NCI-H345 treated with DMSO at 0.1 percent for 48 hours (cell line): Measurements from ENCODE around the gene IGF2BP2.
"Not testable (repeated sequence)": the region's sequence is repeated elsewhere in the genome, so short reads cannot be mapped to it uniquely, and the experiment has no call there.

Experiments
- DNase-seq: peaks from one replicate; lab custom pipeline; 2025; ENCODE audit not compliant: unreplicated experiment; lab: John Stamatoyannopoulos, UW

IGF2BP2 gene

DNA sequence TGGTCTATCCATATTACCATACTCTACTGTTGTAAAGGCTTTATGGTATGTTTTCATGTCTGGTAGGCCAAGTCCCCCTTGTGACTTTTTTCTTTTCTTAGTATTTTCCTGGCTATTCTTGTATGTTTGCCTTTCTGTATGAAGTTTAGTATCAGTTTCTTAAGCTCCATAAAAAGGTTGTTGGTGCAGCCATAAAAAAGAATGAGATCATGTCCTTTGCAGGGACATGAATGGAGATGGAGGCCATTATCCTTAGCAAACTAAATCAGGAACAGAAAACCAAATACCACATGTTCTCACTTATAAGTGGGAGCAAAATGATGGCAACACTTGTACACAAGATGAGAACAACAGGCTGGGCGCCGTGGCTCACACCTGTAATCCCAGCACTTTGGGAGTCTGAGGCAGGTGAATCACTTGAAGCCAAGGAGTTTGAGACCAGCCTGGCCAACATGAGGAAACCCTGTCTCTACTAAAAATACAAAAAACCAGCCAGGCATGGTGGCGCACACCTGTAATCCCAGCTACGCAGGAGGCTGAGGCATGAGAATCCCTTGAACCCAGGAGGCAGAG, 13.7 kb upstream of the IGF2BP2 start:
- DNase-seq = not testable (repeated sequence)

GRCh38 chr3:185837414-185837813, 12.6 kb upstream of the IGF2BP2 start:
- no peak for DNase-seq

- DNase-seq = no peak
These were observed 7.1 kb upstream of the IGF2BP2 start for GRCh38 chr3:185831990-185832389.

GRCh38 chr3:185831195-185831594, 6.4 kb upstream of the IGF2BP2 start:
- no peak for DNase-seq

- no peak for DNase-seq
These were observed 5.4 kb upstream of the IGF2BP2 start for GRCh38 chr3:185830018-185830797.

DNA sequence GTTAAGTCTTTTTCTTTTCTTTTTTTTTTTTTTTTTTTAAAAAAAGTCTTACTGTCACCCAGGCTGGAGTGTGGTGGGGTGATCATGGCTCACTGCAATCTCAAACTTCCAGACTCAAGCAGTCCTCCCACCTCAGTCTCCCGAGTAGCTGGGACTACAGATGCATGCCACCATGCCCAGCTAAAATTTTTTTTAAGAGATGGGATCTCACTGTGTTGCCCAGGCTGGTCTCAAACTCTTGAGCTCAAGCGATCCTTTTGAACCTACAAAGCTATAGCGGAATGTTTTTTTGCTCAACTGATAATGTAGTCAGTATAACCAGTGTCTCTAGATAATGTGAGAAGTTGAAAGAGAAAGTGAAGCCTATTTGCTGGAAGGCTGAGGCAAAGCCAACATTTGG, 3.9 kb upstream of the IGF2BP2 start:
- DNase-seq = no peak

GRCh38 chr3:185827595-185828344, 2.9 kb upstream of the IGF2BP2 start:
- DNase-seq = no peak

DNA sequence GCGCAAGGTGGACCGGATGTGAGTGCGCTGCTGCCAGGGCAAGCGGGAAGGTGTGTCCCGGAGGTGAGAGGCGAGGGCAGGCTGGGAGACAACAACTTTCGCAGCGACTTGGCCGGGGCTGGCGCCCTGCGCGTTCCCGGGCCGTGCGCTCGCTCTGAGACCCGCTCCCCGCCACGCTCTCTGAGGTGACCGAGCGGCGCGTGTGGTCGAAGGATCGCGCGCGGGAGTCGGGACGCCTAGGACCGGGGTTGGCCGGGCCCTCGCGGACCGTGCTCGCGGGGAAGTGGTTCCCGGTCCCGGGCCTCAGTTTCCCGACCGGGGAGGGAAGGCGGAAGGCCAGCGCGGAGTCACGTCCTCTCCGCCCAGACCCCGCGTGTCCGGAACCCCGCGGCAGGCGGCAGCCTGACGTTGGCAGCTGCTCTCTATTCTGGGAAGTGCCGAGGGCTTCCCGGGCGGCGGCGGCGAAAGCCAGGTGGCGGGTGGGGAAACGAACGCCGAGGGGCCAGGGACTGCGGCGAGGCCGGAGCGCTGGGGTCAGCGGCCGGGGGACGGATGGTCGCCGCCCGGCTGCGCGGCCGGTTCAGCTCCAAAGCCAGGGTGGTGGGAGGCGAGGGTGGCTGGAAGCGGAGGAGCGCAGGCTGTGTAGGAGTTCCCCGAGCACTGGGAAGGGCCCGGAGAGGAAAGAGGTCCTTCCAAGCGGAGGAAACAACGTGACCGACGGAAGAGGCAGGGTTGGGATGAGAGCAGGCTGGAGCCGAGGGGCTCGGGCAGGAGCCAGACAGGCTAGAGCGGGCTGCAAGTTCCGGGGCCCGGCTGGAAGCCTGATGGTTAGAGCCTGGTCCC, 1.0 kb upstream of the IGF2BP2 start:
- peak; percentile 18 for DNase-seq

GRCh38 chr3:185824051-185825005, 514 bp downstream of the IGF2BP2 start:
- DNase-seq = no peak

DNA sequence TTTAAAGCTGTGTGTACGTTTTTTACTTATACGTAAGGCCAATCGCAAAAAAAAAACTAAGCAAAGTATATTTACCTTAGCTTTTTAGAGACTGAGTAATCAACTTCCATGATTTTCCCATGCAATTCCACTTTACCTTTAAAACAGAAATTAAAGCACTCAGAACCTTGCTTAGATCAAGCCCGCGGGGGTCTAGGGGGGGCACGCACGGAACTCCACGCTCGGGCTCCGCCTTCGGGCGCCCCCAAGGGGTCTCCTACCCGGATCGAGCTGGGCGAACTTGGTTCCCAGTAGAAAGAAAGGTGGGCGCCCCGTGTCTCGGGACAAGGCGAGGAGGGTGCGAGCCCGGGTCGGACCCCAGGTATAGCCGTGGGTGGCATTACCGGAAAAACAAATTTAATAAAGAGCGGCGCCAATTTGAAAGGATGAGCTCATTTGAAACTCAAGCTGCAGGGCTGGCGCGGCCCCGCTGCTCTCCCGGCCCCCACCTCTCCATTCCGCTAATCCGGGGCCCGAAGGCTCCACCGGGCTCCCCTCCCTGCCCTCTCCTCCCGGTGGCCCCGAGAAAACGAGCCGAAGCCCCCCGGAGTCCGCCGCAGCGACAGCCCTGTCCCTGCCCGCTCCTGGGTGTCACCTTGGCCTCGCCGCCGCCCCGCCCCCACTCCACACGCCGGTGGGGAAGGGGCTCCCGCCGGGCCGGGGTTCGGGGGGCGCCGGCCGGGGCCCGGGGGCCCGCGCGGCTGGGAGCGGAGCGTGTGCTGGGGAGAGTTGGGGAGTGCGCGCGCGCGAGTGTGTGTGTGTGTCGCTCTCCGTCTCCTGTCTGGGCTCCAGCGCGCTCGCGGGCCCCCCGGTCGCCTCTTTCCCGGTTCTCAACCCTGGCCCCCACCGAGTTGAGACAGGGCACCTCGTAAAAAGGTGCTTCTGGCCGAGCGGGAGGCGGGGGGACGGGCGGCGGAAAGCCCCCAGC, 1.5 kb downstream of the IGF2BP2 start:
- DNase-seq = no peak

DNA sequence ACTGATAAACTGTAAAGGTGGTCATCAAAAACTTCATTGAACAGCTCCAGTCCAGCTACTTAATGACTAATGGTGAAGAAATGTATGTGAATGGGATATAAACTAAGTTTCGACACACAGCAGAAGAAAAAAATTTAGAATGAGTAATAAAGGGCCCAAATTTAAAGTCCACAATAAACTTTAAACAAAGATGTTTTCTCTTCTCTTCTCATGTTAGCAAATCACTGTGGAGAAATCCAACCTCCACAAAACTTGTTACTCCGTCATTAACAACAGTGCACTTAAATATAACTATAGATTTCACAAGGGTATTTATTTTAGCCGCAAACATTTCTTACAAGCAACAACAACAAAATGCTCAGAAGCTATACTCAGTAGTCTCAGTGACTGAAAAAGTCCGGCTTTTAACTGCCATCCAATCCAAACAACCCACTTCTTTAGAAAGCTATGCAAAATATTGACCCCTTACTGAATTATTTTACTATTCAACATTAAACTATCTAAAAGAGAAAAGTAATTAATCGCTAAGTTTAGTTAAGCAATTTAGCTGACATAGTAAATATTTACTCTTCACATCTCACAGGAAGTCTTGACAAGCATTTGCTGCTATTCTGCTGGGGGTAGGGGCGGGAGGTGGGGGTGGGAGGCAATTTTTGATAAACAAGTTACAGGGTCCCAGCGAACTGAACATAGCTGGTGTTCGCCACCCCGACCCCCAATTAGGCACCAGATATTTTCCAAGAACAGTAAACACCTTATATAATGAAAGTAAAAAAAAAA, 2.4 kb downstream of the IGF2BP2 start:
- DNase-seq = no peak

DNA sequence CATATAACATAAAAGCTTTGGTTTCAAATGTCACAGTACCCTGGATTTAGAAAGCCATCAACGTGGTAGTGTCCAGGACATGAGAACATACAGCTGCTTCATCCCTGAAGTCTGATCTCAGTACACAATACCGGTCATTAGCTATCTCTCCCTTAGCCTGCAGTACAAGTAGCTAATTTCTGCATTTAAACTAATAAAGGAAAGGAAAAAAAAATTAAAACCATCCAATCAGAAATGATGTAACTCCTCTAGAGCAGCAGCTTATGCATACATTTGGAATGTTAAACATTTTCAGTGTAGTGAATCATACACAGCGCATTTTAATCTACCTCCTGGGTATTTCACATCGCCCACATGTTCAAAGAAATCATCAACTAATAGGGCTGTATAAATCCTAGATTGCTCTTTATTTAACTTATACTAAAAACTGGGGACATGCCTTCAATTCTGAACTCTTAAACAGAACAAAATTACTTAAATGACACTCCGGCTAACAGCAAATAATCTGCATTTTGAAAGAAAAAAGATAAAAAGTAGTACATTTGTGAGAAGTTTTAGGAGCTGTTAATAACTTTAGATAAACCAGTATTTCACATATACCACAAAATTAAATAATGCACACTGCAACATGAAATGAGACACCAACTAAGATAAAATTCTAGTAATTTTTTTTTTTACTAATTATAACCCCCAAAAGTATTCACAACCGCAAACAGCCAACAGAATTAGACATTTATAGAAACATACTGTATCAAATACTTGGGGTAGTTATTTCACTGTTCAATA, 3.7 kb downstream of the IGF2BP2 start:
- no peak for DNase-seq

DNA sequence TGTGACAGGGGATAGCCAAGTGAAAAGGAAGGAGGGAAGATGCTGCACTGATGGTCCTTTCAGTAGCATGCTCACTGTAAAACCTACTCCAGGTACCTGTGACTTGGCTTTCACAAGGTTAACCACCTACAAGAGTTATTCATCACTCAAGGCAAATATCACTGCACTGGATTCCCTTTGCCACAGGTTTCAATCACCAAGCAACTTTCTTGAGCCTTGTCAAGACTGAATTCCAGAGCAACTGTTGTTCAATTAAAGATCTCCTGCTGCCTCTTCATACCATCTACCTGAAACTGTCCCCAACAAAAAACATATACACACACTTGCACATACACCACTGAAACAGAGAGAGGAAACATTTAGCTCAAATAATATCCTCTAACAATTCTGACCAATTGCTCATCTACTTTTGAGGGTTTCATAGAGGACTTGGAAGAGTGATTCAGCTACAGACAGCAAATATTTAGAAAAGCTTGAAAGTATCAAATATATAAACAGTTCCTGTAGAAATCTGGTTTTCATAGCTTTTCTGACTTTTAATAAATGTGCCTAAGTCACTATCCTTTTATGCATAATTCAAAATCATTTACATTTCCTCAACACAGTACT, 6.5 kb downstream of the IGF2BP2 start:
- no peak for DNase-seq

DNA sequence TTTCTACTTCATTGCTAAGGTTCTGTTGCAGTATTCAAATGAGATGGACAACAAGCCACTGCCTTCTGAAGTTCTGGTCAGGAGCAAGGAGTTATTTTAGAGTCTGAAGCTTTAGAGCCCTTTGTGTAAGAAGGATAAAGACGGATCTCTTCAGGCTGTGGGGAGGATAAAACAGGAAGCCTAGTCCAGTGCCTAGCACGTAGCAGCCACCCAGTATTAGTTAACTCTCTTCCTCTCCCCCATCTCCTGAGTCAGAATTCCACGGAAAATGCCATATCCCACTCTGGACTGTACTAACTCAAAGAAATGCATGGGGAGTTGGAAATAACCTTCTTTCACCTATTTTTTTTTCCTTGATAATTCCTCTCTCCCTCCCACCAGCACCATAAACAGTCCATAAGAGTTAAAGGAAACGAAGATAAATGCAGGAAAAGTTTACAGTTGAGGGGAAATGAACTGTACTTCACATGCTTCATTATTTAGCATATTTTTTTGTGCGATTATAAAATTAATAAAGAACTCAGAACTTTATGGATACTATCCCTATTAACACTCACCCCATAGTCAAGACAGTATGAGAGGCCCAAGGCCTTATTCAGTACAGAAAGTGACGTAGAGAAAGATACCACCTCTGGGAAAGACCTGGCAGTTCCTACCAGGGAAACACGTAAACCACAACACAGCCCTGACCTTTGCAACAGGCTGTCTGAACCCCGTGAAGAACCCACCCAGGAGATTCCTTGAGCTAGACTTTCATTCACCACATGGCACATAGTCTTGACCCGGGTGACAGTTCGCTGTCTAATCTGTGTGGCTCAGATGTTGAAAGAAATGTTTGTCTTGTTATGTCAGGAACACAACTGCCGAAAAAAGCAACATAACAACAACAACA, 9.2 kb downstream of the IGF2BP2 start:
- no peak for DNase-seq

- DNase-seq = no peak
These were observed 11.1 kb downstream of the IGF2BP2 start for GRCh38 chr3:185813691-185814215.

- no peak for DNase-seq
These were observed 11.6 kb downstream of the IGF2BP2 start for GRCh38 chr3:185813205-185813604.
